GM20000 (cell line): ENCODE data around the gene DYSF.

Experiments used
- DNase-seq: peaks from one replicate; pipeline ENCODE4 v3.0.0; 2012; ENCODE audit warnings: low spot score
- CTCF ChIP-seq: IDR thresholded peaks from 2 replicates; pipeline ENCODE4 v1.5.1; 2012; ENCODE audit warnings: mild to moderate bottlenecking, control low read depth; ENCODE audit errors: extremely low read depth, missing control alignments

Gene DYSF

GRCh38 chr2:71618327-71619113 lies 165.2 kb downstream of the DYSF start:
- no peak for DNase-seq
- no peak for TF ChIP-seq CTCF

GRCh38 chr2:71619230-71619741 lies 165.9 kb downstream of the DYSF start:
- TF ChIP-seq CTCF = no peak
- no peak for DNase-seq

- TF ChIP-seq CTCF = no peak
- no peak for DNase-seq
Measured at GRCh38 chr2:71620116-71620515, 166.8 kb downstream of the DYSF start.

GRCh38 chr2:71620851-71621251 lies 167.5 kb downstream of the DYSF start:
- TF ChIP-seq CTCF = no peak
- DNase-seq = no peak

GRCh38 chr2:71629273-71629672 lies 175.9 kb downstream of the DYSF start:
- TF ChIP-seq CTCF = no peak
- no peak for DNase-seq

- no peak for DNase-seq
- TF ChIP-seq CTCF = no peak
Measured at GRCh38 chr2:71629771-71630453, 176.6 kb downstream of the DYSF start.
